Measurements from ENCODE around the gene PRKCQ.

DNA sequence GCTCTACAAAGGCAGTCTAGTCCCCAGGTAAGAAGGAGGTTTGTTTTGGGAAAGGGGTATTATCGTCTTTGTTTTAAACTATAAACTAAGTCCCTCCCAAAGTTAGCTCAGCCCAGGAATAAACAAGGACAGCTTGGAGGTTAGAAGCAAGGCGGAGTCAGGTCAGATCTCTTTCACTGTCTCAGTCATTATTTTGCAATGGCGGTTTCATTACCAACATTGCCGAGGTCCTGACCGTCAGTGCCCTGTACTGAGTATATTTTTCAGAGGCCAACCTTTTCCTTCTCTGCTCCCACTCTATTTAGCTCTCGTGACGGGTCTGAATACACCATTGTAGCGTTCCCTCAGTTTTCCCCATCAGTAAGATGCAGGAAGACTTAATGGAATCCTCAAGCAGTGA lies 184.5 kb downstream of the PRKCQ start:
- TF ChIP-seq, protein P1, sequence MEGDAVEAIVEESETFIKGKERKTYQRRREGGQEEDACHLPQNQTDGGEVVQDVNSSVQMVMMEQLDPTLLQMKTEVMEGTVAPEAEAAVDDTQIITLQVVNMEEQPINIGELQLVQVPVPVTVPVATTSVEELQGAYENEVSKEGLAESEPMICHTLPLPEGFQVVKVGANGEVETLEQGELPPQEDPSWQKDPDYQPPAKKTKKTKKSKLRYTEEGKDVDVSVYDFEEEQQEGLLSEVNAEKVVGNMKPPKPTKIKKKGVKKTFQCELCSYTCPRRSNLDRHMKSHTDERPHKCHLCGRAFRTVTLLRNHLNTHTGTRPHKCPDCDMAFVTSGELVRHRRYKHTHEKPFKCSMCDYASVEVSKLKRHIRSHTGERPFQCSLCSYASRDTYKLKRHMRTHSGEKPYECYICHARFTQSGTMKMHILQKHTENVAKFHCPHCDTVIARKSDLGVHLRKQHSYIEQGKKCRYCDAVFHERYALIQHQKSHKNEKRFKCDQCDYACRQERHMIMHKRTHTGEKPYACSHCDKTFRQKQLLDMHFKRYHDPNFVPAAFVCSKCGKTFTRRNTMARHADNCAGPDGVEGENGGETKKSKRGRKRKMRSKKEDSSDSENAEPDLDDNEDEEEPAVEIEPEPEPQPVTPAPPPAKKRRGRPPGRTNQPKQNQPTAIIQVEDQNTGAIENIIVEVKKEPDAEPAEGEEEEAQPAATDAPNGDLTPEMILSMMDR (IDR thresholded peaks at IDR 0.05): no peak
- TF ChIP-seq POLR2A (IDR thresholded peaks at IDR 0.05) (no peak), EP300 (IDR thresholded peaks at IDR 0.05) (no peak)

Data from tibial nerve (tissue), 4 donors.